Mammary epithelial cell (primary cell): Measurements from ENCODE around the gene ZSCAN2.

Source experiments
- CTCF ChIP-seq, 2 donors: IDR thresholded peaks in 1 of 2; conservative IDR thresholded peaks in 1 of 2; 2 replicates each; pipeline ENCODE4 v1.5.1; 2011 to 2012; ENCODE audit warnings: inconsistent platforms in 2 of 2, low read length in 2 of 2, mild to moderate bottlenecking in 2 of 2, control low read depth in 1 of 2, low read depth in 1 of 2; ENCODE audit not compliant: insufficient read depth in 1 of 2; ENCODE audit errors: extremely low read depth in 1 of 2
- EZH2 ChIP-seq: IDR thresholded peaks from 2 replicates; pipeline ENCODE4 v1.6.1; 2012; ENCODE audit warnings: low read length, inconsistent platforms, borderline replicate concordance

GRCh38 chr15:84616235-84616634 is 15.4 kb downstream of the ZSCAN2 start:
- TF ChIP-seq CTCF (conservative IDR thresholded peaks at IDR 0.05 in 1 of 2, IDR thresholded peaks at IDR 0.05 in 1 of 2; ENCODE audit: extremely low read depth in 1 of 2, insufficient read depth in 1 of 2, low read depth in 1 of 2, low read length in 2 of 2) (no peak), EZH2 (no peak)
